Trophoblast cell (in vitro differentiated cells and primary cell): ENCODE data around the gene ELOF1.

Experiments
- DNase-seq, 2 donors: peaks; one replicate each; pipeline ENCODE4 v3.0.0-alpha.2; 2016
- H2AFZ ChIP-seq: 2 replicates; pipeline ENCODE4 v1.6.1; 2013; ENCODE audit warnings: low read length, moderate library complexity, mild to moderate bottlenecking; ENCODE audit not compliant: insufficient read depth, poor library complexity
- H2AK5ac ChIP-seq: 2 replicates; pipeline ENCODE4 v1.6.1; 2013; ENCODE audit warnings: mild to moderate bottlenecking, low read length
- H2BK120ac ChIP-seq: 2 replicates; pipeline ENCODE4 v1.6.1; 2013; ENCODE audit warnings: low read length, mild to moderate bottlenecking, moderate library complexity; ENCODE audit not compliant: insufficient read depth, poor library complexity
- H2BK12ac ChIP-seq: 2 replicates; pipeline ENCODE4 v1.6.1; 2013; ENCODE audit warnings: mild to moderate bottlenecking, low read length, moderate library complexity
- H2BK5ac ChIP-seq: 2 replicates; pipeline ENCODE4 v1.6.1; 2013; ENCODE audit warnings: low read length, low read depth, moderate library complexity, mild to moderate bottlenecking; ENCODE audit not compliant: poor library complexity
- H3K14ac ChIP-seq: 2 replicates; pipeline ENCODE4 v1.6.1; 2013; ENCODE audit warnings: mild to moderate bottlenecking, low read length
- H3K18ac ChIP-seq: 2 replicates; pipeline ENCODE4 v1.6.1; 2013; ENCODE audit warnings: mild to moderate bottlenecking, low read length
- H3K23ac ChIP-seq: 2 replicates; pipeline ENCODE4 v1.6.1; 2013; ENCODE audit warnings: low read length
- H3K27ac ChIP-seq: 2 replicates; pipeline ENCODE4 v1.5.1; 2013; ENCODE audit warnings: low read depth, mild to moderate bottlenecking, inconsistent platforms, low read length, moderate library complexity
- H3K27me3 ChIP-seq: 2 replicates; pipeline ENCODE4 v1.6.1; 2013; ENCODE audit warnings: inconsistent platforms, mild to moderate bottlenecking, low read length, moderate library complexity; ENCODE audit not compliant: insufficient read depth
- H3K36me3 ChIP-seq, 2 experiments: 1 replicate in 1 of 2; 2 replicates in 1 of 2; pipeline ENCODE4 v1.6.1; 2013; ENCODE audit warnings: low read length in 2 of 2, mild to moderate bottlenecking in 2 of 2, moderate library complexity in 1 of 2; ENCODE audit not compliant: insufficient read depth in 2 of 2, control insufficient read depth in 1 of 2
- H3K4ac ChIP-seq: 2 replicates; pipeline ENCODE4 v1.6.1; 2013; ENCODE audit warnings: low read depth, mild to moderate bottlenecking, low read length, moderate library complexity
- H3K4me1 ChIP-seq, 2 experiments: 1 replicate in 1 of 2; 2 replicates in 1 of 2; pipeline ENCODE4 v1.6.1; 2013; ENCODE audit warnings: low read length in 2 of 2, mild to moderate bottlenecking in 2 of 2, moderate library complexity in 1 of 2; ENCODE audit not compliant: insufficient read depth in 2 of 2, control insufficient read depth in 1 of 2
- H3K4me2 ChIP-seq: 2 replicates; pipeline ENCODE4 v1.6.1; 2013; ENCODE audit warnings: inconsistent platforms, mild to moderate bottlenecking, low read length, moderate library complexity
- H3K4me3 ChIP-seq: 2 replicates; pipeline ENCODE4 v1.5.1; 2013; ENCODE audit warnings: mild to moderate bottlenecking, low read depth, low read length, inconsistent platforms
- H3K79me1 ChIP-seq: one replicate; pipeline ENCODE4 v1.6.1; 2013; ENCODE audit warnings: low read length
- H3K79me2 ChIP-seq: 2 replicates; pipeline ENCODE4 v1.6.1; 2013; ENCODE audit warnings: low read length, mild to moderate bottlenecking; ENCODE audit not compliant: control insufficient read depth, insufficient read depth, poor library complexity
- H3K9ac ChIP-seq: 2 replicates; pipeline ENCODE4 v1.6.1; 2013; ENCODE audit warnings: mild to moderate bottlenecking, low read length
- H3K9me3 ChIP-seq: 2 replicates; pipeline ENCODE4 v1.6.1; 2013; ENCODE audit warnings: low read depth, mild to moderate bottlenecking, control low read depth, inconsistent platforms, low read length; ENCODE audit not compliant: insufficient read depth
- H4K12ac ChIP-seq: 2 replicates; pipeline ENCODE4 v1.6.1; 2013; ENCODE audit warnings: low read depth, mild to moderate bottlenecking, low read length, moderate library complexity
- H4K8ac ChIP-seq: 2 replicates; pipeline ENCODE4 v1.6.1; 2013; ENCODE audit warnings: low read depth, mild to moderate bottlenecking, low read length, moderate library complexity
- H4K91ac ChIP-seq: one replicate; pipeline ENCODE4 v1.6.1; 2013; ENCODE audit warnings: low read depth, mild to moderate bottlenecking, low read length, moderate library complexity
- WGBS: extraction: QIAGEN DNeasy Blood & Tissue Kit; methylation state at CpG from one replicate; pipeline ENCODE4 v1.1.7; 2013; ENCODE audit warnings: missing lambda C conversion rate; ENCODE audit not compliant: insufficient read length, insufficient coverage; ENCODE audit errors: extremely low coverage; 5-methylcytosine and 5-hydroxymethylcytosine counted together

The ELOF1 gene

GRCh38 chr19:11552666-11553372 lies 6.2 kb downstream of the ELOF1 start:
- no CpG with 5 or more reads among the region's 20 CpGs for WGBS

GRCh38 chr19:11551603-11552235 lies 7.3 kb downstream of the ELOF1 start:
- Histone ChIP-seq H4K8ac (no peak overlapping the region), H3K14ac (no peak overlapping the region), H3K4me2 (no peak overlapping the region), H3K36me3 (peaks cover 65 to 67% of the 10 kb centered on the region in 2 experiments), H2BK12ac (no peak overlapping the region), H3K23ac (no peak overlapping the region), H2AK5ac (no peak overlapping the region), H2BK5ac (no peak overlapping the region), H3K9ac (no peak overlapping the region), H2BK120ac (peak overlapping the region; percentile 15), H3K18ac (no peak overlapping the region), H3K4ac (no peak overlapping the region), H3K9me3 (peaks cover 3% of the 10 kb centered on the region), H3K27ac (no peak overlapping the region), H4K12ac (no peak overlapping the region), H2AFZ (no peak overlapping the region), H3K4me1 (no peaks in the 10 kb centered on the region), H3K79me1 (no peaks in the 10 kb centered on the region), H3K27me3 (no peaks in the 10 kb centered on the region), H4K91ac (no peak overlapping the region), H3K4me3 (no peak overlapping the region), H3K79me2 (no peaks in the 10 kb centered on the region)
- no CpG with 5 or more reads among the region's 26 CpGs for WGBS
- DNase-seq: no peak

More at GRCh38 chr19:11552666-11553372, 6.2 kb downstream of the ELOF1 start:
- H2BK120ac ChIP-seq: no peak overlapping the region
- H3K9me3 ChIP-seq: peaks cover 3% of the 10 kb centered on the region
- H4K8ac ChIP-seq: no peak overlapping the region
- H2AFZ ChIP-seq: no peak overlapping the region
- H3K36me3 ChIP-seq: peaks cover 56 to 61% of the 10 kb centered on the region in 2 experiments
- no peak overlapping the region for H3K4ac ChIP-seq
- no peak overlapping the region for H2AK5ac ChIP-seq
- peaks cover under 1% of the 10 kb centered on the region for H3K79me2 ChIP-seq
- no peak overlapping the region for H3K9ac ChIP-seq
- no peak for DNase-seq
- no peak overlapping the region for H4K91ac ChIP-seq
- H3K4me2 ChIP-seq: no peak overlapping the region
- no peak overlapping the region for H3K23ac ChIP-seq
- H3K4me3 ChIP-seq: no peak overlapping the region
- H3K27ac ChIP-seq: no peak overlapping the region
- no peak overlapping the region for H3K14ac ChIP-seq
- no peak overlapping the region for H4K12ac ChIP-seq
- H3K79me1 ChIP-seq: no peaks in the 10 kb centered on the region
- H2BK12ac ChIP-seq: no peak overlapping the region
- no peak overlapping the region for H2BK5ac ChIP-seq
- no peaks in the 10 kb centered on the region for H3K27me3 ChIP-seq
- H3K4me1 ChIP-seq: peaks cover 1 to 2% of the 10 kb centered on the region in 2 experiments
- H3K18ac ChIP-seq: no peak overlapping the region

- Histone ChIP-seq H2AFZ (no peak overlapping the region), H3K14ac (no peak overlapping the region), H4K12ac (no peak overlapping the region), H3K4me1 (no peaks in the 10 kb centered on the region), H3K79me1 (no peaks in the 10 kb centered on the region), H3K9me3 (peaks cover 3% of the 10 kb centered on the region), H3K27me3 (no peaks in the 10 kb centered on the region), H2BK120ac (no peak overlapping the region), H3K4me2 (no peak overlapping the region), H3K36me3 (peaks cover 69 to 70% of the 10 kb centered on the region in 2 experiments), H4K91ac (no peak overlapping the region), H3K27ac (no peak overlapping the region), H3K23ac (no peak overlapping the region), H3K4me3 (no peak overlapping the region), H3K4ac (no peak overlapping the region), H4K8ac (no peak overlapping the region), H2BK12ac (no peak overlapping the region), H3K9ac (no peak overlapping the region), H2AK5ac (no peak overlapping the region), H3K79me2 (no peaks in the 10 kb centered on the region), H3K18ac (no peak overlapping the region), H2BK5ac (no peak overlapping the region)
- DNase-seq: no peak
- no CpG with 5 or more reads among the region's 8 CpGs for WGBS
These were observed 8.8 kb downstream of the ELOF1 start for GRCh38 chr19:11550265-11550664.

GRCh38 chr19:11549386-11549953 lies 9.6 kb downstream of the ELOF1 start:
- no CpG with 5 or more reads among the region's 24 CpGs for WGBS
- DNase-seq: no peak
- Histone ChIP-seq H3K4me3 (no peak overlapping the region), H3K4me2 (no peak overlapping the region), H2BK12ac (no peak overlapping the region), H3K36me3 (peaks cover 68 to 73% of the 10 kb centered on the region in 2 experiments), H3K27me3 (no peaks in the 10 kb centered on the region), H2BK5ac (no peak overlapping the region), H3K79me1 (no peaks in the 10 kb centered on the region), H3K4ac (no peak overlapping the region), H2AK5ac (no peak overlapping the region), H3K9me3 (peaks cover 3% of the 10 kb centered on the region), H4K8ac (no peak overlapping the region), H3K27ac (no peak overlapping the region), H3K18ac (no peak overlapping the region), H3K23ac (no peak overlapping the region), H4K91ac (no peak overlapping the region), H2AFZ (no peak overlapping the region), H3K14ac (no peak overlapping the region), H3K4me1 (no peaks in the 10 kb centered on the region), H2BK120ac (no peak overlapping the region), H3K79me2 (no peaks in the 10 kb centered on the region), H3K9ac (no peak overlapping the region), H4K12ac (no peak overlapping the region)
